ENCODE data around the gene CMC2. TPM values are rescaled to one million over a fixed set of nuclear protein-coding genes. Genes with fewer than 3 reads are reported as not detected.

CMC2 gene
- total and polyA plus RNA-seq, 10 of the 15 experiments (the other 5 are each of a cell fraction or from before 2014, with no cell fraction given): 62.8 to 251 (median 157) TPM

- no peak for TF ChIP-seq CHD2 (IDR thresholded peaks at IDR 0.05; ENCODE audit: borderline replicate concordance, low read depth, low read length)
Measured at GRCh38 chr16:81036751-81037350, 30.2 kb upstream of the CMC2 start (continued).

GRCh38 chr16:81035975-81036750 lies 29.5 kb upstream of the CMC2 start:
- H4K20me1 ChIP-seq (ENCODE audit: control insufficient read depth, insufficient read depth): no peaks in the 10 kb centered on the region
- no TSS peak for BruUV-seq (replicated peaks)
- H3K9me3 ChIP-seq (replicated peaks; ENCODE audit: control insufficient read depth, insufficient read depth, low read length): no peaks in the 10 kb centered on the region
- POLR2A ChIA-PET: interaction anchor here (0.6 to 5.9 kb wide), 4 partner anchors 31 to 113 kb away, joined by 4 to 25 read pairs (median 6); partner anchors contain the start of genes C16orf46, CENPN and CMC2
- RAD21 ChIA-PET (ENCODE audit: unreplicated experiment): interaction anchor here (1.1 to 3.4 kb wide), 6 partner anchors 29 to 106 kb away, joined by 3 to 20 read pairs (median 6); partner anchors contain the start of genes C16orf46, CENPN and CMC2
- no peaks in the 10 kb centered on the region for H3K27me3 ChIP-seq (replicated peaks in 1 of 2; ENCODE audit: control insufficient read depth in 2 of 2, insufficient read depth in 2 of 2, low read length in 1 of 2)
- peak overlapping the region; percentile 81 for H3K4me3 ChIP-seq
- FAIRE-seq (no peak), DNase-seq (ENCODE audit: low read depth, low spot score) (no peak), ATAC-seq (peak; percentile 58)
- H3K9ac ChIP-seq (ENCODE audit: control insufficient read depth, insufficient read depth, low read length): peak overlapping the region; percentile 76
- no peaks in the 10 kb centered on the region for H3K4me1 ChIP-seq (ENCODE audit: control insufficient read depth, insufficient read depth, low read length)
- intact Hi-C loops (cut with micrococcal nuclease; ENCODE audit: unreplicated experiment): loop anchor here (1.0 to 2.0 kb wide), 3 partner anchors 29 to 702 kb away; partner anchors contain the start of genes C16orf46, CENPN and CMC2
- peaks cover 13% of the 10 kb centered on the region for H3K79me2 ChIP-seq (ENCODE audit: control insufficient read depth, insufficient read depth, low read length)
- SMC1A ChIA-PET (ENCODE audit: uncharacterized antibody, unreplicated experiment): interaction anchor here (0.6 to 1.5 kb wide), 6 partner anchors 13 to 744 kb away, joined by 3 to 5 read pairs (median 3); partner anchors contain the start of gene C16orf46
- TF ChIP-seq TAF1 (IDR thresholded peaks at IDR 0.05; ENCODE audit: borderline replicate concordance, low read depth, low read length) (0 out of 2 replicates have a peak, but pooled peaks have one; percentile 11), SIN3A (IDR thresholded peaks at IDR 0.05; ENCODE audit: low read depth, low read length) (peak; percentile 39; the same call in 1 of the 2 replicates), BACH1 (IDR thresholded peaks at IDR 0.05; ENCODE audit: borderline replicate concordance) (0 out of 2 replicates have a peak, but pooled peaks have one; percentile 3), GATAD2B (conservative IDR thresholded peaks at IDR 0.05; ENCODE audit: low read depth) (0 out of 2 replicates have a peak, but pooled peaks have one; percentile 9), LARP7 (IDR thresholded peaks at IDR 0.05) (peak; percentile 18; the same call in 1 of the 2 replicates), NFXL1 (IDR thresholded peaks at IDR 0.05; ENCODE audit: borderline replicate concordance) (0 out of 2 replicates have a peak, but pooled peaks have one; percentile 31), IKZF1 (conservative IDR thresholded peaks at IDR 0.05) (peak; percentile 72), NR2C1 (IDR thresholded peaks at IDR 0.05) (0 out of 2 replicates have a peak, but pooled peaks have one; percentile 0), POLR2A (IDR thresholded peaks at IDR 0.05; ENCODE audit: low read depth, low read length) (peak; percentile 41; the same call in 1 of the 2 replicates), PML (IDR thresholded peaks at IDR 0.05; ENCODE audit: low read length) (no peak), BHLHE40 (IDR thresholded peaks at IDR 0.05; ENCODE audit: borderline replicate concordance in 1 of 2, low read depth in 2 of 2, low read length in 1 of 2) (peak in 1 of 2 experiments; percentile 21; a peak in 1 of 4 replicates), POLR2AphosphoS2 (IDR thresholded peaks at IDR 0.05; ENCODE audit: low read depth, low read length) (no peak), PKNOX1 (IDR thresholded peaks at IDR 0.05) (no peak), NKRF (conservative IDR thresholded peaks at IDR 0.05) (peak; percentile 35; the same call in 1 of the 2 replicates)
- H3K27ac ChIP-seq (ENCODE audit: control insufficient read depth, insufficient read depth): peak overlapping the region; percentile 32; the same call in 1 of the 2 replicates
- in situ Hi-C loops (cut with MboI): no loop called here
- WGBS (ENCODE audit: insufficient coverage, insufficient replicate concordance, low lambda C conversion rate, missing lambda C conversion rate): under 1% methylated on average over 38 of the region's 80 CpGs
- no peaks in the 10 kb centered on the region for H3K36me3 ChIP-seq (ENCODE audit: control insufficient read depth in 2 of 2, insufficient read depth in 2 of 2, low read length in 1 of 2)
- CTCF ChIA-PET: interaction anchor here (0.6 to 5.0 kb wide), 24 partner anchors 9 to 1620 kb away, joined by 3 to 67 read pairs (median 4); partner anchors contain the start of genes C16orf46, CENPN and CMC2
- H3K4me2 ChIP-seq (ENCODE audit: control insufficient read depth, insufficient read depth): peak overlapping the region; percentile 84
- peak overlapping the region; percentile 59 for H2AFZ ChIP-seq (ENCODE audit: control insufficient read depth, low read depth, low read length)

Measured in GM12878 (cell line).